ENCODE data around the gene HTD2.
A peak's percentile ranks its signal among the peaks of the same experiment; 100 is the strongest.

The HTD2 gene

GRCh38 chr3:58293516-58293915, 12.8 kb upstream of the HTD2 start:
- no peak for DNase-seq

- no peak for DNase-seq
Observed at GRCh38 chr3:58296269-58296668, 10.1 kb upstream of the HTD2 start.

GRCh38 chr3:58296843-58297242, 9.5 kb upstream of the HTD2 start:
- no peak for DNase-seq

- DNase-seq = no peak
Observed at GRCh38 chr3:58298190-58298589, 8.1 kb upstream of the HTD2 start.

GRCh38 chr3:58299075-58299474, 7.2 kb upstream of the HTD2 start:
- no peak for DNase-seq

- DNase-seq = no peak
Observed at GRCh38 chr3:58299839-58300516, 6.3 kb upstream of the HTD2 start.

GRCh38 chr3:58307639-58308215, 1.4 kb downstream of the HTD2 start:
- DNase-seq = peak; percentile 34

GRCh38 chr3:58308728-58309127, 2.4 kb downstream of the HTD2 start:
- no peak for DNase-seq

GRCh38 chr3:58317811-58318210, 11.5 kb downstream of the HTD2 start:
- DNase-seq = no peak

GRCh38 chr3:58321791-58322190, 15.5 kb downstream of the HTD2 start:
- no peak for DNase-seq

GRCh38 chr3:58322793-58323192, 16.5 kb downstream of the HTD2 start:
- DNase-seq = no peak

- peak; percentile 16 for DNase-seq
Observed at GRCh38 chr3:58323529-58324390, 17.4 kb downstream of the HTD2 start.

- DNase-seq = no peak
Observed at GRCh38 chr3:58324391-58325390, 18.4 kb downstream of the HTD2 start.

GRCh38 chr3:58325525-58325992, 19.2 kb downstream of the HTD2 start:
- DNase-seq = no peak

GRCh38 chr3:58326267-58326900, 20.1 kb downstream of the HTD2 start:
- DNase-seq = no peak

- DNase-seq = no peak
Observed at GRCh38 chr3:58329150-58329921, 23.0 kb downstream of the HTD2 start.

GRCh38 chr3:58329922-58330413, 23.6 kb downstream of the HTD2 start:
- DNase-seq = no peak

GRCh38 chr3:58331593-58332152, 25.4 kb downstream of the HTD2 start:
- no peak for DNase-seq

- peak; percentile 84 for DNase-seq
Observed at GRCh38 chr3:58332575-58333188, 26.4 kb downstream of the HTD2 start, which contains the start of gene PXK. Gene PXK, plus strand, starts transcription at chr3:58332892. Its CDS starts 97 bp downstream, at chr3:58332989.

Data from activated naive CD4-positive, alpha-beta T cell treated with Interleukin-2 at 50 U/mL for 16 hours (primary cell).